GM12801 (cell line): ENCODE results near the gene ADCY1.

Experiments
- CTCF ChIP-seq: IDR thresholded peaks from one replicate; pipeline ENCODE4 v1.5.1; 2011; ENCODE audit warnings: control low read depth; ENCODE audit not compliant: insufficient read length; ENCODE audit errors: extremely low read depth

ADCY1 gene

GRCh38 chr7:45573661-45574415 lies at the start of gene ADCY1:
Gene ADCY1 (plus strand): TSS chr7:45574368. CDS start chr7:45574544, 176 bp downstream.
- TF ChIP-seq CTCF: no peak

- no peak for TF ChIP-seq CTCF
Measured at GRCh38 chr7:45524445-45524844, 49.7 kb upstream of the ADCY1 start.

- TF ChIP-seq CTCF: no peak
Measured at GRCh38 chr7:45525057-45525456, 49.1 kb upstream of the ADCY1 start.

GRCh38 chr7:45543473-45543872 lies 30.7 kb upstream of the ADCY1 start:
- no peak for TF ChIP-seq CTCF

- no peak for TF ChIP-seq CTCF
Measured at GRCh38 chr7:45563401-45563800, 10.8 kb upstream of the ADCY1 start.

GRCh38 chr7:45563941-45564461 lies 10.2 kb upstream of the ADCY1 start:
- TF ChIP-seq CTCF: no peak

- no peak for TF ChIP-seq CTCF
Measured at GRCh38 chr7:45564485-45564884, 9.7 kb upstream of the ADCY1 start.
